HG03135 (cell line): ENCODE measurements around the gene BOC.

Experiments used
- ATAC-seq: cut with Tn5 transposase; IDR thresholded peaks from one replicate; pipeline ENCODE4 v1.9.1; 2021; ENCODE audit warnings: mild to moderate bottlenecking, moderate library complexity; ENCODE audit not compliant: unreplicated experiment

Gene BOC

GRCh38 chr3:113221721-113222257, 10.4 kb downstream of the BOC start:
- no peak for ATAC-seq

- ATAC-seq: no peak
Observed at GRCh38 chr3:113222451-113223086, 11.2 kb downstream of the BOC start.

- peak; percentile 95 for ATAC-seq
Observed at GRCh38 chr3:113223475-113224281, 12.3 kb downstream of the BOC start.

GRCh38 chr3:113225286-113225685, 13.9 kb downstream of the BOC start:
- no peak for ATAC-seq

- ATAC-seq: no peak
Observed at GRCh38 chr3:113226491-113226890, 15.1 kb downstream of the BOC start.

- no peak for ATAC-seq
Observed at GRCh38 chr3:113227146-113227545, 15.8 kb downstream of the BOC start.

- ATAC-seq: no peak
Observed at GRCh38 chr3:113228498-113229286, 17.3 kb downstream of the BOC start.

GRCh38 chr3:113231391-113231790, 20.0 kb downstream of the BOC start:
- ATAC-seq: no peak

- ATAC-seq: no peak
Observed at GRCh38 chr3:113231827-113232253, 20.5 kb downstream of the BOC start.

GRCh38 chr3:113232342-113232741, 21.0 kb downstream of the BOC start:
- ATAC-seq: no peak

GRCh38 chr3:113233497-113233896, 22.1 kb downstream of the BOC start:
- no peak for ATAC-seq

- no peak for ATAC-seq
Observed at GRCh38 chr3:113234028-113234427, 22.7 kb downstream of the BOC start.

- ATAC-seq: no peak
Observed at GRCh38 chr3:113234688-113235260, 23.4 kb downstream of the BOC start.

- ATAC-seq: no peak
Observed at GRCh38 chr3:113238503-113238902, 27.1 kb downstream of the BOC start.

GRCh38 chr3:113240841-113241240, 29.5 kb downstream of the BOC start:
- no peak for ATAC-seq

- ATAC-seq: no peak
Observed at GRCh38 chr3:113241292-113242095, 30.1 kb downstream of the BOC start.

- no peak for ATAC-seq
Observed at GRCh38 chr3:113242096-113242581, 30.8 kb downstream of the BOC start.

GRCh38 chr3:113243071-113243470, 31.7 kb downstream of the BOC start:
- ATAC-seq: no peak

GRCh38 chr3:113243846-113244245, 32.5 kb downstream of the BOC start:
- ATAC-seq: no peak

- ATAC-seq: no peak
Observed at GRCh38 chr3:113245761-113246161, 34.4 kb downstream of the BOC start.
